Measurements from ENCODE around the gene SLC13A3. TPM values are rescaled to one million over a fixed set of nuclear protein-coding genes. Genes with fewer than 3 reads are reported as not detected.

SLC13A3 gene
- total RNA-seq, 1 donor from 2014 or later: 7.4 TPM

DNA sequence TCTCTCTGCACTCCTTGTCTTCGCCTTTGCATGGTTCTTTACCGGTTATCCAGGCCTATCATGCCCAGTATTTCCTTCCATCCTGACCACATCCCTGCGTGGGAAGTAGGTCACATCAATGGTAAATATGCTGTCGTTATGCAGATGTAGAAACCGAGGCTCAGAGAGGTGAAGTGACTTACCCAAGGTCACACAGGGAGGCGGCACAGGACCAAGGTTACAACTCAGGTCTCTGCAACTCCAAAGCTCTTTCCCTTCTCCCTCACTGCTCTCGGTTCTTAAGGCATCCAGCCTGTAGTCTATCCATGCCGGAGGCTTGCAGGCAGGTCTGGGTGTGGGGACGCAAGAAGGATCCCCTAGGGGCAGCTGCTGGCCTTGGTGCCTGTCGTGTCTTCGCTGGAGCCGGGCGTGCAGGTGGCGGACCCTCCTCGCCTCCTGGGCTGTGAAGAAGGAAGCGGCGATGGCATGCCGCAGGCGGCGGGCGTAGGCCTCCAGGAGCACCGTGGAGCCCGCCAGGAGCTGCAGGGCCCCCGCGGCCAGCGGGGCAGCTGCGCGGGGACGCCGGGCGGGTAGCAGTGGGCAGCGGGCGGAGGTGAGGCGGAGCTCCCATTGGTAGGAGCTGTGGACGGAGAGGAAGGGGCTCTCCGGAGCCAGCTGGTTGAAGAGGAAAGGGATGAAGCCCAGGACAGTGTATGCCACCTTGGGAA, 109.9 kb downstream of the SLC13A3 start:
- no peak for TF ChIP-seq EZH2 (IDR thresholded peaks at IDR 0.05)
- no peak for TF ChIP-seq EZH2phosphoT487 (IDR thresholded peaks at IDR 0.05)
- TF ChIP-seq, protein P1, sequence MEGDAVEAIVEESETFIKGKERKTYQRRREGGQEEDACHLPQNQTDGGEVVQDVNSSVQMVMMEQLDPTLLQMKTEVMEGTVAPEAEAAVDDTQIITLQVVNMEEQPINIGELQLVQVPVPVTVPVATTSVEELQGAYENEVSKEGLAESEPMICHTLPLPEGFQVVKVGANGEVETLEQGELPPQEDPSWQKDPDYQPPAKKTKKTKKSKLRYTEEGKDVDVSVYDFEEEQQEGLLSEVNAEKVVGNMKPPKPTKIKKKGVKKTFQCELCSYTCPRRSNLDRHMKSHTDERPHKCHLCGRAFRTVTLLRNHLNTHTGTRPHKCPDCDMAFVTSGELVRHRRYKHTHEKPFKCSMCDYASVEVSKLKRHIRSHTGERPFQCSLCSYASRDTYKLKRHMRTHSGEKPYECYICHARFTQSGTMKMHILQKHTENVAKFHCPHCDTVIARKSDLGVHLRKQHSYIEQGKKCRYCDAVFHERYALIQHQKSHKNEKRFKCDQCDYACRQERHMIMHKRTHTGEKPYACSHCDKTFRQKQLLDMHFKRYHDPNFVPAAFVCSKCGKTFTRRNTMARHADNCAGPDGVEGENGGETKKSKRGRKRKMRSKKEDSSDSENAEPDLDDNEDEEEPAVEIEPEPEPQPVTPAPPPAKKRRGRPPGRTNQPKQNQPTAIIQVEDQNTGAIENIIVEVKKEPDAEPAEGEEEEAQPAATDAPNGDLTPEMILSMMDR (IDR thresholded peaks at IDR 0.05): no peak
- H3K36me3 ChIP-seq: no peaks in the 10 kb centered on the region
- H3K36me3 Mint-ChIP-seq: no peaks in the 10 kb centered on the region
- H3K27me3 Mint-ChIP-seq (ENCODE audit: insufficient read depth, low read depth): no peaks in the 10 kb centered on the region
- no peak for DNase-seq (ENCODE audit: low spot score)
- no peaks in the 10 kb centered on the region for H3F3A ChIP-seq (ENCODE audit: low read depth)
- no peak overlapping the region for H3K9ac ChIP-seq
- no peaks in the 10 kb centered on the region for H3K79me2 ChIP-seq (ENCODE audit: low read depth)
- no peak overlapping the region for H3K4me2 ChIP-seq
- no peaks in the 10 kb centered on the region for H4K20me1 ChIP-seq (ENCODE audit: low read depth)
- no peak overlapping the region for H3K4me3 ChIP-seq
- H2AFZ ChIP-seq (replicated peaks): no peak overlapping the region
- H3K9me3 ChIP-seq (ENCODE audit: low read depth): no peaks in the 10 kb centered on the region
- no peak overlapping the region for H3K27ac Mint-ChIP-seq
- no peak overlapping the region for H3K27ac ChIP-seq
- no peaks in the 10 kb centered on the region for H3K4me1 ChIP-seq
- no peak overlapping the region for H3K4me3 Mint-ChIP-seq
- no peaks in the 10 kb centered on the region for H3K4me1 Mint-ChIP-seq
- no peaks in the 10 kb centered on the region for H3K9me3 Mint-ChIP-seq
- H3K27me3 ChIP-seq: no peaks in the 10 kb centered on the region

DNA sequence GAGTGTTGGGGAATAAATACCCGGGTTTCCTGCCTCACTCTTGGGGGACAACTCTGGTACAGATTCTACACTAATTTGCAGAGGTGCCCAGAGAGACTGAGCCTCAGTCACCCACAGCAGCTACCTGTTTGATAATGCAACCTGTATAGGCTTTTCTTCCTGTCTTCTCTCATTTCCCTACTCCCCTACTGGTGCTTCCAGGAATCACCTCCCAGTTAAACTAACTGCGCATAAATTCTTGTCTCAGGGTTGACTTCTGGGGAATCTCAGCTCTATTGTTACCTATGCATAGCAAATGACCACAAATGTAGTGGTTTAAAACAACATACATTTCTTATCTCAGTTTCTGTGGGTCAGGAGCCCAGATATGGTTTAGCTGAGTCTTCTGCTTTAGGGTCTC, 112.1 kb downstream of the SLC13A3 start:
- Histone ChIP-seq H3K9ac (no peak overlapping the region), H4K20me1 (ENCODE audit: low read depth) (no peaks in the 10 kb centered on the region), H3K27me3 (no peaks in the 10 kb centered on the region), H3K36me3 (no peaks in the 10 kb centered on the region), H3K79me2 (ENCODE audit: low read depth) (no peaks in the 10 kb centered on the region), H3F3A (ENCODE audit: low read depth) (no peaks in the 10 kb centered on the region), H3K4me2 (no peak overlapping the region), H3K4me3 (no peak overlapping the region), H3K4me1 (no peaks in the 10 kb centered on the region), H2AFZ (replicated peaks) (no peak overlapping the region), H3K9me3 (ENCODE audit: low read depth) (no peaks in the 10 kb centered on the region), H3K27ac (no peak overlapping the region)
- TF ChIP-seq, protein P1 (IDR thresholded peaks at IDR 0.05): peak; percentile 32
- TF ChIP-seq EZH2 (IDR thresholded peaks at IDR 0.05): no peak
- H3K27ac Mint-ChIP-seq: no peak overlapping the region
- no peak overlapping the region for H3K4me3 Mint-ChIP-seq
- DNase-seq (ENCODE audit: low spot score): no peak
- H3K27me3 Mint-ChIP-seq (ENCODE audit: insufficient read depth, low read depth): no peaks in the 10 kb centered on the region
- H3K4me1 Mint-ChIP-seq: no peaks in the 10 kb centered on the region
- H3K36me3 Mint-ChIP-seq: no peaks in the 10 kb centered on the region
- no peaks in the 10 kb centered on the region for H3K9me3 Mint-ChIP-seq

DNA sequence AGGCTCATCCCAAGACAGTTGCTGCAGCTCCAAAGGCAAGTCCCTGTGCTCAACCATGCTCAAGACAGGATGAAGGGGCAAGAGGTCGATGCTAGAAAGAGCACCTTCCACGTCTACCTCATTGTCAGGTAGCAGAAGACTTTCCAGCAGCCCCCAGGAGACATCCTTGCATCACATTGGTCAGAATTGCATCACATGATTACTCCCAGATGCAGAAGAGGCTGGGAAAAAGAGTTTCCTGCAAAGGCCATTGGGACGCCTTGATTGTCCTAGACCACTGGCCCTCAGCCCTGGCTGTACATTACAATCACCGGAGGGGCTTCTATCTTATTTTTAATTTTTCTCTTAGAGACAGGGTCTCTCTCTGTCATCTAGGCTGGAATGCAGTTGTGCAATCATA, 120.6 kb downstream of the SLC13A3 start:
- no peaks in the 10 kb centered on the region for H3K36me3 ChIP-seq
- H3K27me3 Mint-ChIP-seq (ENCODE audit: insufficient read depth, low read depth): peaks cover 10% of the 10 kb centered on the region
- TF ChIP-seq, protein P1 (IDR thresholded peaks at IDR 0.05): no peak
- TF ChIP-seq EZH2 (IDR thresholded peaks at IDR 0.05) (no peak), EZH2phosphoT487 (IDR thresholded peaks at IDR 0.05) (no peak)

More for the DNA sequence above, 120.6 kb downstream of the SLC13A3 start:
- Mint-ChIP-seq H3K4me3 (no peak overlapping the region), H3K4me1 (peaks cover 5% of the 10 kb centered on the region), H3K27ac (no peak overlapping the region), H3K36me3 (no peaks in the 10 kb centered on the region), H3K9me3 (no peaks in the 10 kb centered on the region)
- no peak for DNase-seq (ENCODE audit: low spot score)
- no peaks in the 10 kb centered on the region for H3F3A ChIP-seq (ENCODE audit: low read depth)
- H3K4me2 ChIP-seq: no peak overlapping the region
- no peak overlapping the region for H2AFZ ChIP-seq (replicated peaks)
- H3K27ac ChIP-seq: no peak overlapping the region
- no peaks in the 10 kb centered on the region for H4K20me1 ChIP-seq (ENCODE audit: low read depth)
- H3K79me2 ChIP-seq (ENCODE audit: low read depth): no peaks in the 10 kb centered on the region
- peaks cover 12% of the 10 kb centered on the region for H3K27me3 ChIP-seq
- no peak overlapping the region for H3K4me3 ChIP-seq
- no peaks in the 10 kb centered on the region for H3K9me3 ChIP-seq (ENCODE audit: low read depth)
- no peaks in the 10 kb centered on the region for H3K4me1 ChIP-seq
- H3K9ac ChIP-seq: no peak overlapping the region

All from neural progenitor cell (in vitro differentiated cells).